ENCODE measurements around the gene MARF1. TPM values are rescaled to one million over a fixed set of nuclear protein-coding genes. Genes with fewer than 3 reads are reported as not detected.

The MARF1 gene
- total and polyA plus RNA-seq, 2 of the 8 experiments (the other 6 are each of a cell fraction or from before 2014, with no cell fraction given) = 5.6 to 31.4 TPM

- Histone ChIP-seq H3K4me2 (ENCODE audit: insufficient read depth in 1 of 2, low read depth in 2 of 2, low read length in 2 of 2) (no peak overlapping the region), H2BK5ac (ENCODE audit: low read depth, low read length) (no peak overlapping the region), H3K9me3 (ENCODE audit: insufficient read depth in 2 of 2, low read depth in 1 of 2, low read length in 1 of 2) (no peaks in the 10 kb centered on the region), H2BK15ac (ENCODE audit: low read length) (no peak overlapping the region), H3K36me3 (ENCODE audit: control insufficient read depth in 2 of 4, insufficient read depth in 4 of 4, low read length in 3 of 4) (no peaks in the 10 kb centered on the region), H2AFZ (ENCODE audit: low read length) (no peak overlapping the region), H3K79me1 (ENCODE audit: low read depth, low read length) (no peaks in the 10 kb centered on the region), H2BK12ac (ENCODE audit: low read depth, low read length) (no peak overlapping the region), H2BK120ac (replicated peaks; ENCODE audit: low read depth, low read length) (no peak overlapping the region), H4K20me1 (replicated peaks in 1 of 2; ENCODE audit: control insufficient read depth in 1 of 2, insufficient read depth in 2 of 2, low read length in 2 of 2) (no peaks in the 10 kb centered on the region), H3K14ac (ENCODE audit: insufficient read length) (no peak overlapping the region), H3K27me3 (replicated peaks in 1 of 4; ENCODE audit: control insufficient read depth in 3 of 4, extremely low read depth in 1 of 4, insufficient read depth in 3 of 4, low read length in 3 of 4) (no peaks in the 10 kb centered on the region), H3K23ac (ENCODE audit: insufficient read length) (no peak overlapping the region), H3K56ac (replicated peaks; ENCODE audit: insufficient read length, low read depth, low read length) (no peak overlapping the region), H4K8ac (ENCODE audit: extremely low read depth, insufficient read depth, low read length) (no peak overlapping the region), H3K4me1 (replicated peaks in 1 of 4; ENCODE audit: control insufficient read depth in 3 of 4, insufficient read depth in 4 of 4, low read length in 3 of 4) (peaks cover 2 to 16% (median 4%) of the 10 kb centered on the region in 4 experiments; a peak in 3 of 7 replicates), H3K9ac (replicated peaks in 1 of 4; ENCODE audit: extremely low read depth in 1 of 4, low read depth in 3 of 4, low read length in 3 of 4) (no peak overlapping the region), H4K5ac (ENCODE audit: insufficient read length, low read depth, low read length) (no peak overlapping the region), H3K27ac (ENCODE audit: low read depth, low read length) (no peak overlapping the region), H3K18ac (ENCODE audit: extremely low read depth, low read length) (no peak overlapping the region), H2AK5ac (ENCODE audit: low read depth, low read length) (no peak overlapping the region), H4K91ac (replicated peaks; ENCODE audit: insufficient read length, low read length) (no peak overlapping the region), H3K4ac (replicated peaks; ENCODE audit: insufficient read length, low read depth, low read length) (no peak overlapping the region), H3K79me2 (ENCODE audit: control insufficient read depth in 1 of 2, insufficient read depth in 2 of 2, low read length in 2 of 2) (no peaks in the 10 kb centered on the region), H3K4me3 (ENCODE audit: extremely low read depth in 1 of 4, insufficient read depth in 2 of 4, low read depth in 3 of 4, low read length in 4 of 4) (no peak overlapping the region), H3K23me2 (ENCODE audit: low read depth, low read length) (no peaks in the 10 kb centered on the region), H2BK20ac (ENCODE audit: low read length) (no peak overlapping the region)
- 86% methylated on average over 9 of the region's 9 CpGs; no CpG with 5 or more reads in 1 of the 2 experiments for WGBS, 2 experiments (ENCODE audit: extremely low coverage in 1 of 2, insufficient coverage in 1 of 2, insufficient read length in 1 of 2, insufficient replicate concordance in 2 of 2, low coverage in 1 of 2, low lambda C conversion rate in 2 of 2, missing lambda C conversion rate in 1 of 2)
- ChIA-PET POLR2A (ENCODE audit: partially characterized antibody) (no interaction called here), CTCF (ENCODE audit: partially characterized antibody) (interaction anchor here (0.9 to 1.5 kb wide), 2 partner anchors 22 to 24 kb away, joined by 3 to 4 read pairs; no protein-coding TSS in a partner anchor)
- no peak for DNase-seq (ENCODE audit: low read depth in 1 of 2, low spot score in 2 of 2)
- FAIRE-seq = no peak
- TF ChIP-seq SP4 (IDR thresholded peaks at IDR 0.05; ENCODE audit: low read length) (no peak), SIRT6 (IDR thresholded peaks at IDR 0.05; ENCODE audit: low read length) (no peak), RAD21 (IDR thresholded peaks at IDR 0.05 in 1 of 2, conservative IDR thresholded peaks at IDR 0.05 in 1 of 2; ENCODE audit: low read depth in 2 of 2, low read length in 2 of 2) (no peak), ATF2 (IDR thresholded peaks at IDR 0.05; ENCODE audit: low read length) (no peak), BRCA1 (IDR thresholded peaks at IDR 0.05; ENCODE audit: low read depth, low read length) (no peak), ASH2L (IDR thresholded peaks at IDR 0.05; ENCODE audit: low read length) (no peak), JUN (IDR thresholded peaks at IDR 0.05; ENCODE audit: low read depth, low read length) (no peak), EGR1 (IDR thresholded peaks at IDR 0.05; ENCODE audit: borderline replicate concordance, low read depth, low read length) (no peak), ZNF274 (IDR thresholded peaks at IDR 0.05; ENCODE audit: borderline replicate concordance, extremely low read depth, low read length) (no peak), USF2 (IDR thresholded peaks at IDR 0.05; ENCODE audit: low read length) (no peak), KDM5A (IDR thresholded peaks at IDR 0.05; ENCODE audit: low read length) (no peak)
Measured at GRCh38 chr16:15572329-15573001, 70.5 kb downstream of the MARF1 start.

Measured in H1 (cell line).